ENCODE results near the gene CDO1.

CDO1 gene

DNA sequence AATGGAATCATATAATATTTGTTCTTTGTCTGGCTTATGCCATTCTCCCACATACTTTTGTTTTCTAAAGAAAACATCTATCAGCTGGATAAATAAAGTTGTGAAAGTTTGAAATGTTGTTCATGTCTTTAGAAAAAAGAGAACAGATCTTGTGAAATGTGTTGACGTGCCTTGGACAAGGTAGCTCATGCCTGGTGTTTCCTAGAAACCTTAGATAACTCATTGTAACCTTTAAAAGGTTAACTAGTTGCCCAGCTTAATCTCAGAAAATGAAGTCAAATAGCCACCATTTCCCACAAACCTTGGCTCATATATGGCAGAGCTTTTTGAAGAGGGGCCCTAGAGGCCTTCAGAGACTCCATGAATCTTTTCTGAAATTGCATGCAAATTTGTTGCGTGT lies 15.3 kb downstream of the CDO1 start:
- H3K27me3 ChIP-seq: peaks cover 29% of the 10 kb centered on the region
- no peak overlapping the region for H3K27ac ChIP-seq
- H3K4me3 ChIP-seq (ENCODE audit: low read depth in 1 of 2, low read length in 1 of 2): no peak overlapping the region
- peaks cover 6 to 7% of the 10 kb centered on the region in 2 experiments for H3K4me1 ChIP-seq (ENCODE audit: control insufficient read depth in 1 of 2, insufficient read depth in 1 of 2, low read depth in 1 of 2, low read length in 1 of 2)
- H3K9me3 ChIP-seq: no peaks in the 10 kb centered on the region
- no peaks in the 10 kb centered on the region for H3K36me3 ChIP-seq
- TF ChIP-seq, protein P1, sequence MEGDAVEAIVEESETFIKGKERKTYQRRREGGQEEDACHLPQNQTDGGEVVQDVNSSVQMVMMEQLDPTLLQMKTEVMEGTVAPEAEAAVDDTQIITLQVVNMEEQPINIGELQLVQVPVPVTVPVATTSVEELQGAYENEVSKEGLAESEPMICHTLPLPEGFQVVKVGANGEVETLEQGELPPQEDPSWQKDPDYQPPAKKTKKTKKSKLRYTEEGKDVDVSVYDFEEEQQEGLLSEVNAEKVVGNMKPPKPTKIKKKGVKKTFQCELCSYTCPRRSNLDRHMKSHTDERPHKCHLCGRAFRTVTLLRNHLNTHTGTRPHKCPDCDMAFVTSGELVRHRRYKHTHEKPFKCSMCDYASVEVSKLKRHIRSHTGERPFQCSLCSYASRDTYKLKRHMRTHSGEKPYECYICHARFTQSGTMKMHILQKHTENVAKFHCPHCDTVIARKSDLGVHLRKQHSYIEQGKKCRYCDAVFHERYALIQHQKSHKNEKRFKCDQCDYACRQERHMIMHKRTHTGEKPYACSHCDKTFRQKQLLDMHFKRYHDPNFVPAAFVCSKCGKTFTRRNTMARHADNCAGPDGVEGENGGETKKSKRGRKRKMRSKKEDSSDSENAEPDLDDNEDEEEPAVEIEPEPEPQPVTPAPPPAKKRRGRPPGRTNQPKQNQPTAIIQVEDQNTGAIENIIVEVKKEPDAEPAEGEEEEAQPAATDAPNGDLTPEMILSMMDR (IDR thresholded peaks at IDR 0.05): no peak

DNA sequence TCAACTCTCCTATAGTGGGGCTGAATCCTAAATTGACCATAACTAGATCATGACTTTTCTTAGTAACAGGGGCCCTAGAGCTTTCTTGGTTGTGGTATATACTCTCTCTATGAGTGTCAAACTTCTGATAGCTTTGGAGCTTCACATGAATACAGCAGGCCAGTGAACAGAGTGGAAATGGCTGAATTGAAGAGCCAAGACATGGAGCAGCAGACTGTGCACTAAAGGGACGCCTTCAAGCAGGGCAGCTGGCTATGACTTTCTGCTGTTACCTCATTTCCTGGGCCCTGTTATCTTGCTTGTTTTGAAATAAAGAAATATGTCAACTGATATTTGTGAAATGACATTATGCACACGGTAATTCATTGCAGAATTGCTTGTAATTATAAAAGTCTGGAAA lies 16.4 kb downstream of the CDO1 start:
- no peak overlapping the region for H3K4me3 ChIP-seq (ENCODE audit: low read depth in 1 of 2, low read length in 1 of 2)
- no peak overlapping the region for H3K27ac ChIP-seq
- no peaks in the 10 kb centered on the region for H3K36me3 ChIP-seq
- H3K9me3 ChIP-seq: no peaks in the 10 kb centered on the region
- peaks cover 32% of the 10 kb centered on the region for H3K27me3 ChIP-seq
- TF ChIP-seq, protein P1 (IDR thresholded peaks at IDR 0.05): no peak
- peaks cover 6 to 7% of the 10 kb centered on the region in 2 experiments for H3K4me1 ChIP-seq (ENCODE audit: control insufficient read depth in 1 of 2, insufficient read depth in 1 of 2, low read depth in 1 of 2, low read length in 1 of 2)

DNA sequence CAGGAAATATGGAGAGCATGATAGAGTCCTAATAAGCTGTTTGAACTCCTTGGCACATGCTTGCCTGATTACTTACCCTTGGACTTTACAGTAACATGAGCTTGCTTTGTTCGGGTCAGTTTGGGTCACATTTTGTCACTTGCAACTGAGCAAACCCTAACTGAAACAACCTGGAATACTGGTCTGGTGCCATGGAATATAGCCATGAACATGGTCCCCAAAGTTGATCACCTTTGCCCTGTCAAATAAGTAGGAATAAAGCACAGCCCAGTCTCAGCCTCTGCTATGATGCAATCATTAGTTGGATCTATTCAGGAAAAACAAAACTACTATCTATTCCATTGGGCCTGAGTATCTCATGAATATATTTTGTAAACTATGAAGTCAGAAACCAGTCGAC lies 18.2 kb downstream of the CDO1 start:
- TF ChIP-seq, protein P1 (IDR thresholded peaks at IDR 0.05): no peak
- H3K27me3 ChIP-seq: peaks cover 40% of the 10 kb centered on the region
- peaks cover 6 to 7% of the 10 kb centered on the region in 2 experiments for H3K4me1 ChIP-seq (ENCODE audit: control insufficient read depth in 1 of 2, insufficient read depth in 1 of 2, low read depth in 1 of 2, low read length in 1 of 2)
- H3K9me3 ChIP-seq: no peaks in the 10 kb centered on the region
- H3K27ac ChIP-seq: no peak overlapping the region
- H3K36me3 ChIP-seq: no peaks in the 10 kb centered on the region
- no peak overlapping the region for H3K4me3 ChIP-seq (ENCODE audit: low read depth in 1 of 2, low read length in 1 of 2)

DNA sequence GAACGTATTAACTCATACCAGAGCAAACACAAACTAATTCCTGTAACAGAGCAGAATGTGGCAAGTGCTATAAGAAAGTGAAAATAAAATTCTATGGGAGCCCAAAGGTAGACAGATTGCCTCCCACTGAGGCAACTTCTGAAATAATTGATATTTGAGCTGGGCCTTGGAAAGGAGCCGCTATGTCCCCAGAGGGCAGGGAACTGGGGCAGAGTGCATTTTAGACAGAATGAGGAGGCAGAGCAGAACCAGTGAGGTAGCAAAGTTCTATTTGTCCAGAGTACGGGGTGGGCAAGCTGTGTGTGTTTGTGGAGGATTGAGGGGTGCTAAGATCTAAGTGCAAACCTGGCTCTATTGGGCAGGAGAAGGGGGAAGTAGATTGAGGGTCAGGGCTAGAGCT lies 19.8 kb downstream of the CDO1 start:
- Histone ChIP-seq H3K9me3 (no peaks in the 10 kb centered on the region), H3K4me3 (ENCODE audit: low read depth in 1 of 2, low read length in 1 of 2) (no peak overlapping the region), H3K27ac (no peak overlapping the region), H3K36me3 (no peaks in the 10 kb centered on the region), H3K4me1 (ENCODE audit: control insufficient read depth in 1 of 2, insufficient read depth in 1 of 2, low read depth in 1 of 2, low read length in 1 of 2) (peaks cover 6 to 7% of the 10 kb centered on the region in 2 experiments), H3K27me3 (peaks cover 56% of the 10 kb centered on the region)
- TF ChIP-seq, protein P1 (IDR thresholded peaks at IDR 0.05): no peak

DNA sequence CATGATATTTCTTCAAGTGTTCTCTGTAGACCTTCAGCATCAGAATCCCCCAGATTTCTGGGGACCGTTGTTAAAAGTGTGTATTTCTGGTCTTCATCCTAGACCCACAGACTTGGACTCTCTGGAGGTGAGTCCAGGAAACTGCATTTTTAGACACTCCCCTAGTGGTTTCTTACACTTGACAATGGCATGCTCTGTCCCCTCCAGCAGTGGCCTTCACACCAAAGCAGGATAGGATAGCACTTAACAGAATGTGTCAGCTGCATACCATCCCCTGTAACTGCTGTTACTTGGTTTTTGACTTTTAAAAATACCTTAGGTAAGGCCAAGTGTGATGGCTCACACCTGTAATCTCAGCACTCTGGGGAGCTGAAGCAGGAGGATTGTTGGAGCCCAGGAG lies 20.8 kb downstream of the CDO1 start:
- H3K27me3 ChIP-seq: peaks cover 63% of the 10 kb centered on the region
- TF ChIP-seq, protein P1 (IDR thresholded peaks at IDR 0.05): no peak
- H3K4me1 ChIP-seq (ENCODE audit: control insufficient read depth in 1 of 2, insufficient read depth in 1 of 2, low read depth in 1 of 2, low read length in 1 of 2): peaks cover 6 to 7% of the 10 kb centered on the region in 2 experiments
- H3K4me3 ChIP-seq (ENCODE audit: low read depth in 1 of 2, low read length in 1 of 2): no peak overlapping the region
- H3K9me3 ChIP-seq: no peaks in the 10 kb centered on the region
- no peak overlapping the region for H3K27ac ChIP-seq
- H3K36me3 ChIP-seq: no peaks in the 10 kb centered on the region

DNA sequence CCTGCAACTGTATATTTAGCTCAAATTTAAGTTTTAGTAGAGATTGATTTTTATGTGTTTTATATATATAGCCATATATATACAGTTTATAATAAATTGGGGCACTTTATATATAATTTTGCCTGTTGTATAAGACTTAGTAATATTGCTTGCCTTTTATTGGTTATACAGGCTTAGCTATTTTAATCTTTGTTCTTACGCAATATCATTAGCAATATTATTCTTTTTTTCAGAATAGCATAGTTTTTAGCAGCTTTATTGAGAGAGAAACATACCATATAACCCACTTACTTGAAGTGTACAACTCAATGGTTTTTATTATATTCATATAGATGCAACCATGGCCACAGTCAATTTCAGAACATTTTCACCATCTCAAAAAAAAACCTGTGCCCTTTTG lies 28.0 kb downstream of the CDO1 start:
- TF ChIP-seq, protein P1 (IDR thresholded peaks at IDR 0.05): no peak
- H3K4me3 ChIP-seq (ENCODE audit: low read depth in 1 of 2, low read length in 1 of 2): no peak overlapping the region
- no peak overlapping the region for H3K27ac ChIP-seq
- no peaks in the 10 kb centered on the region for H3K36me3 ChIP-seq
- H3K9me3 ChIP-seq: no peaks in the 10 kb centered on the region
- H3K4me1 ChIP-seq (ENCODE audit: control insufficient read depth in 1 of 2, insufficient read depth in 1 of 2, low read depth in 1 of 2, low read length in 1 of 2): no peaks in the 10 kb centered on the region
- H3K27me3 ChIP-seq: peaks cover 60% of the 10 kb centered on the region
